IPS-20b (cell line): Measurements from ENCODE around the gene DYRK3.
"Not testable (repeated sequence)": the region's sequence is repeated elsewhere in the genome, so short reads cannot be mapped to it uniquely, and the experiment has no call there.

Experiments
- H3K27ac ChIP-seq: one replicate; pipeline ENCODE4 v1.5.1; 2013; ENCODE audit warnings: low read length
- H3K27me3 ChIP-seq: 2 replicates; pipeline ENCODE4 v1.6.1; 2013; ENCODE audit warnings: mild to moderate bottlenecking, low read length, inconsistent platforms; ENCODE audit not compliant: insufficient read depth
- H3K36me3 ChIP-seq: 2 replicates; pipeline ENCODE4 v1.6.1; 2013; ENCODE audit warnings: low read depth, mild to moderate bottlenecking, inconsistent platforms, low read length, moderate library complexity; ENCODE audit not compliant: insufficient read depth
- H3K4me1 ChIP-seq: 2 replicates; pipeline ENCODE4 v1.6.1; 2013; ENCODE audit warnings: mild to moderate bottlenecking, control low read depth, inconsistent platforms, low read length, moderate library complexity; ENCODE audit not compliant: insufficient read depth
- H3K4me3 ChIP-seq: 2 replicates; pipeline ENCODE4 v1.5.1; 2013; ENCODE audit warnings: mild to moderate bottlenecking, low read length, inconsistent platforms
- H3K9ac ChIP-seq: 2 replicates; pipeline ENCODE4 v1.6.1; 2013; ENCODE audit warnings: low read depth, mild to moderate bottlenecking, inconsistent platforms, low read length, moderate library complexity
- H3K9me3 ChIP-seq: 2 replicates; pipeline ENCODE4 v1.6.1; 2013; ENCODE audit warnings: mild to moderate bottlenecking, low read depth, low read length, inconsistent platforms; ENCODE audit not compliant: insufficient read depth

Gene DYRK3

DNA sequence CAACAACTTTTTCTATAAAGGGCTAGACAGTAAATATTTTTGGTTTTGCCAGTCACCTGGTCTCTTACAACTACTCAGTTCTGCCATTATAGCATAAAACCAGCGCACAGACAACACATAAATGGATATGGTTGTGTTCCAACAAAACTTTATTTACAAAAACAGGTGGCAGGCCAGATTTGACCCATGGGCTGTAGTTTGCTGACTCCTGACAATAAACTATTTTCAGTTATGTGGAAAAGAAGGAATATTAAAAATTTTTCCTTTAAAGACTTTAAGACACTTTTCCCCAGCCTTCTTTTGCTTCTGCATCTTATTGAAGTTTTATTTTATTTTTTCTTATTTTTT is 39.0 kb upstream of the DYRK3 start:
- no peaks in the 10 kb centered on the region for H3K4me1 ChIP-seq
- H3K9me3 ChIP-seq, result no peaks in the 10 kb centered on the region
- H3K27me3 ChIP-seq, result no peaks in the 10 kb centered on the region
- no peak overlapping the region for H3K9ac ChIP-seq
- no peak overlapping the region for H3K27ac ChIP-seq
- peaks cover 76% of the 10 kb centered on the region for H3K36me3 ChIP-seq
- no peak overlapping the region for H3K4me3 ChIP-seq

- Histone ChIP-seq H3K27me3 (no peaks in the 10 kb centered on the region), H3K4me3 (no peak overlapping the region), H3K36me3 (peaks cover 68% of the 10 kb centered on the region), H3K9me3 (no peaks in the 10 kb centered on the region), H3K27ac (no peak overlapping the region), H3K9ac (no peak overlapping the region), H3K4me1 (no peaks in the 10 kb centered on the region)
These were observed 34.8 kb upstream of the DYRK3 start for GRCh38 chr1:206600527-206600926.

- no peaks in the 10 kb centered on the region for H3K4me1 ChIP-seq
These were observed 30.5 kb upstream of the DYRK3 start for GRCh38 chr1:206604861-206605260.

DNA sequence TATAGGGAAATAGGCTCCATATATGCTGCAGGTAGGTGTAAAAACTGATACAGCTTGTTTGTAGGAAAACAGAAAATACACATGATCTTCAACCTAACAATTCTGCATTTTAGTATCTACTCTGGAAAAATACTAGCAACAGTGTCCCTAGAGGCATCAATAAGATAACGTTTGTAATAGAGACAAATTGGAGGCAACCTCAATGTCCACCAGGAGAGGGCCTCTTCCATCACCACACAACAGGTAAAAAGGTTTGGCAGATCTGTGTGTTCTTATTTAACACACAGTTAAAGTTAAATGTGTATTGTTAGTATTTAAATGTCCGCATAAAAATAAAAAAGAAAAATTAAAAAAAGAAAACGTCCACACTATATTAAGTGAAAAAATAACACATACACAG is 28.5 kb upstream of the DYRK3 start:
- Histone ChIP-seq H3K4me1 (peaks cover 4% of the 10 kb centered on the region; the same call in 1 of the 2 replicates), H3K27me3 (no peaks in the 10 kb centered on the region), H3K36me3 (peaks cover 42% of the 10 kb centered on the region), H3K4me3 (no peak overlapping the region), H3K9ac (no peak overlapping the region), H3K9me3 (no peaks in the 10 kb centered on the region), H3K27ac (no peak overlapping the region)

More at GRCh38 chr1:206604861-206605260, 30.5 kb upstream of the DYRK3 start:
- no peak overlapping the region for H3K4me3 ChIP-seq
- no peaks in the 10 kb centered on the region for H3K27me3 ChIP-seq
- H3K9me3 ChIP-seq, result no peaks in the 10 kb centered on the region
- no peak overlapping the region for H3K9ac ChIP-seq
- no peak overlapping the region for H3K27ac ChIP-seq
- peaks cover 46% of the 10 kb centered on the region for H3K36me3 ChIP-seq

- Histone ChIP-seq H3K36me3 (peaks cover 29% of the 10 kb centered on the region; the same call in 1 of the 2 replicates), H3K4me3 (no peak overlapping the region), H3K27me3 (no peaks in the 10 kb centered on the region), H3K9me3 (no peaks in the 10 kb centered on the region), H3K27ac (no peak overlapping the region), H3K9ac (no peak overlapping the region), H3K4me1 (peaks cover 4% of the 10 kb centered on the region; the same call in 1 of the 2 replicates)
These were observed 27.1 kb upstream of the DYRK3 start for GRCh38 chr1:206608108-206608698.

DNA sequence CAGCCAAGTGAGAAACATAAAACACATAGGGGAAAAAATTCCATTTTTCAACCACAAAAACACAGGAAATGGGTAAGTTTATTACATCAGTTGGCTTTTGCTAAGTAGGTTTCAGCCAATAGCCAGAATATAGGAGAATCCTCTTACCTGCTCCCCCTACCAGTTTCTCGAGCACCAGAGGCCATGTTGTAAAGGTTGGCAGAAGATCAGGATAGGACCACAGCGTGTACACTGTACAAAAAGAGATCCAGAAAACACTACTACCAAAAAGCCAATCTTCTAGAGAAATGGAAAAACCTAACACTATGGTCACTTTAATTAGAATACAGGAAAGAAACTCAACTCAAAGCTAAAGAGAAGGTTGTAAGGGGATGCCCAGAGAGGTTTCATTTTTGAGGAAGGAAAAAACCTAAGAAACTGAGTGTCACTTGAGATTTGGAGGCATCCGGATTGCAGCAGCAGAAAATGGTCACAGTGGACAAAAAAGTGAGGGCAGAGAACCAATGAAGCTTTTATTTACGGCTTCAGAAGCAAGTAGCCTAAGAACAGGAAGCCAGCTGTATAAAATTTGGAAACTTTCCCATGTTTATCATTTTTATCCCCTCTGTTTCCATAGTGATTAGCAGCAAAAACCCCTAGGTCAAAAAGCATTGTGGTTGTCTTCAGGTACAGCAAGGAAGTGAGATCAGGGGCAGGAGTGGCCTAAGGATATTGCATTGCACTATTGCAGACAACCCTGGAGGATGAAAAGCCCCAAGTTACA is 25.9 kb upstream of the DYRK3 start:
- H3K27ac ChIP-seq, result no peak overlapping the region
- no peak overlapping the region for H3K9ac ChIP-seq

DNA sequence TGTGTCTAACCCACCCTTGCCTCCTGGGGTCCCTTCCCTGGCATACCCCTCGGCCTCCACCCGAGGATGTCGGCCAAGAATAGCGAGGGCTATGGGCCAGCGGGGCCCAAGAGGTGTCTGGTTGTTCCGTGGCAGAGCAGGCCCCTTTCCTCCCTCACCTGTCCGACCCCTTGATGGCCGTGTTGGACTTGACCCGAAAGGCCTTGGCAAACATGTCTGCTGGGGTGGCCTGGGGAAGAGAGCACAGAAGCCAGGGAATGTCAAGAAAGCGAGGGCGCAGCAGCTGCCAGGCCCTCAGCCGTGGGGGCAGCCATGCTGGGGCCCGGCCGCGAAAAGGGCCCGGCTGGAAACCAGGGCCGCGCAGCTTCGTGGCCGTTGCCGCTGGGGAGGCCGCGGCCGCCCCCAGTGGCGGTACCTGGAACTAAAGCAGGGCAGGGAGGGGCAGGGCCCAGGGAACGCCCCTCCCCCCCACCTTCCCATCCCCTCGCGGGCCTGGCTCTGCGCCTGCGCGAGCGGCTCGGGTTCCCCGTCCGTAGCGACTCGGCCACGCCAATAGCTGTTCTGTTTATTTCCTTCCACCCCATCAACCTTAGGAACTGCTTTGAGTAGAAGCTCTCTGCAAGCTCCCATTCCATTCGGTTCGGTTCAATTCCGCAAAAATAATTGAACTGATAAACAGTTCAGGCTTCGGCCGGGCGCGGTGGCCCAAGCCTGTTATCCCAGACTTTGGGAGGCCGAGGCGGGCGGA is 23.0 kb upstream of the DYRK3 start, which contains the start of gene EIF2D:
Gene EIF2D, minus strand, starts transcription at position 337 of the 748 bp plus-strand sequence. Its CDS starts 123 bp downstream, at position 214.
- Histone ChIP-seq H3K4me1 (peaks cover 4% of the 10 kb centered on the region; the same call in 1 of the 2 replicates), H3K27me3 (no peaks in the 10 kb centered on the region), H3K9ac (peak within 1 kb of the TSS; percentile 92), H3K9me3 (no peaks in the 10 kb centered on the region), H3K4me3 (peak within 1 kb of the TSS; percentile 86), H3K27ac (peak within 1 kb of the TSS; percentile 50), H3K36me3 (peaks cover 9% of the 10 kb centered on the region; the same call in 1 of the 2 replicates)

More for the DNA sequence above, 25.9 kb upstream of the DYRK3 start:
- peaks cover 20% of the 10 kb centered on the region; the same call in 1 of the 2 replicates for H3K36me3 ChIP-seq
- H3K27me3 ChIP-seq, result no peaks in the 10 kb centered on the region
- H3K4me1 ChIP-seq, result peaks cover 4% of the 10 kb centered on the region; the same call in 1 of the 2 replicates
- H3K4me3 ChIP-seq, result no peak overlapping the region
- no peaks in the 10 kb centered on the region for H3K9me3 ChIP-seq

- H3K27me3 ChIP-seq, H3K4me1 ChIP-seq, H3K9me3 ChIP-seq, H3K4me3 ChIP-seq, H3K27ac ChIP-seq, H3K9ac ChIP-seq, H3K36me3 ChIP-seq: not testable (repeated sequence)
These were observed 8.9 kb upstream of the DYRK3 start for GRCh38 chr1:206626396-206626795.

DNA sequence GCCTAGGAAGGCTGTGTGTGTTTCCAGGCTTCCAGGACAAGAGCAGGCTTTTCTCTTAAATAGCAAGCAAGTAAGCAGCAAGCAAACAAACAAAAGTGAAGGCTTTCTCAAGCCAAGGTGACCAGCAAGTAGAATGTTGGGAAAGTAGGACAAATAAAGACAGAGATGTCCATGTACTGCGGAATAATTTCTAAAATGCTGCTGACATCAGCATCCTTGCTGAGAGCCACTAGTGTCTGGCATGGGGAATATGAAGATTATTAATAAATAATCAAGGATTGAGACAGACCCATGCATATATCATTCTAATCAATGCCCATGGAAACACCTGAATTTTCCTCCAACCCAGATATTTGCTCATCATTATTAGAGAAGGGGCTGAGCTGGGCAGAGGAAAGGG is 6.4 kb upstream of the DYRK3 start:
- Histone ChIP-seq H3K27me3 (no peaks in the 10 kb centered on the region), H3K9ac (no peak overlapping the region), H3K9me3 (no peaks in the 10 kb centered on the region; the same call in 1 of the 2 replicates), H3K4me3 (no peak overlapping the region), H3K27ac (no peak overlapping the region), H3K4me1 (peaks cover 6% of the 10 kb centered on the region; the same call in 1 of the 2 replicates), H3K36me3 (no peaks in the 10 kb centered on the region)

- H3K9me3 ChIP-seq, result no peaks in the 10 kb centered on the region; the same call in 1 of the 2 replicates
These were observed 4.2 kb upstream of the DYRK3 start for GRCh38 chr1:206631085-206631509.

DNA sequence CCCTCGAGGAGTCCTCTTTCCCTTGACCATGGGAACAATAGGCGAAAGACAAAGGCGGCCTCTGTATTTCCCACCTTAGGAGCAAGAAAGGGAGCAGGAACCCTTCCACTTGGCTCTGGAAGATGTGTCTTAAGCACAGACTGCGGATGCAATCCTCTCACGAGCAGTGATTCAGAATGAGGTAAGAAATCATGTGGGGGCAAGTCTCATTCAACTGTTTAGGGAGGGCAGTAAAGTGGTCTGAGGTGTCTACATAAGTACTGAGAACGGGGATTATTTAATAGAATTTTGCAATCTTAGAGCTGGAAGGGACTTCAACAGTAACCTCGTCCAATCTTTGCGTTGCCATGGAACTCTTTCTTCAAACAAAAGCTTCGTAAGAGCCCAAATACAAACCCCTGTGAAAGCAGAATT is 1.6 kb upstream of the DYRK3 start:
- Histone ChIP-seq H3K9ac (no peak overlapping the region), H3K27ac (no peak overlapping the region), H3K4me3 (no peak overlapping the region), H3K36me3 (no peaks in the 10 kb centered on the region), H3K27me3 (peaks cover 22% of the 10 kb centered on the region), H3K9me3 (no peaks in the 10 kb centered on the region), H3K4me1 (peaks cover 18% of the 10 kb centered on the region; the same call in 1 of the 2 replicates)

More at GRCh38 chr1:206631085-206631509, 4.2 kb upstream of the DYRK3 start:
- Histone ChIP-seq H3K4me3 (no peak overlapping the region), H3K27ac (no peak overlapping the region), H3K27me3 (peaks cover 11% of the 10 kb centered on the region), H3K4me1 (peaks cover 11% of the 10 kb centered on the region; the same call in 1 of the 2 replicates), H3K9ac (no peak overlapping the region), H3K36me3 (no peaks in the 10 kb centered on the region)
